HEK293 (cell line): ENCODE results near the gene SFXN2.

Source experiments
- CTCF ChIA-PET: fragments of 350-600 bp; formaldehyde crosslinking; extraction: SDS; loops from one replicate; lab custom pipeline; 2021; ENCODE audit warnings: antibody characterized with exemption; lab: Yijun Ruan, JAX
- POLR2A ChIA-PET: fragments of 300-600 bp; formaldehyde crosslinking; extraction: SDS; loops from one replicate; lab custom pipeline; 2020; ENCODE audit warnings: antibody characterized with exemption, inconsistent platforms; lab: Yijun Ruan, JAX
- H3K27ac ChIP-seq: fragments of 200-500 bp; sonication (Bioruptor generic); 2 replicates; pipeline ENCODE4 v1.5.1; 2014; ENCODE audit warnings: low read depth, low read length, control low read depth, inconsistent platforms; ENCODE audit errors: extremely low read depth
- H3K36me3 ChIP-seq, 2 experiments: fragments of 200-500 bp in 1 of 2; sonication (Bioruptor generic) in 1 of 2; 1 replicate in 1 of 2; 2 replicates in 1 of 2; pipeline ENCODE4 v1.5.1; 2014 to 2017; ENCODE audit warnings: inconsistent platforms in 2 of 2, low read length in 2 of 2; ENCODE audit not compliant: control insufficient read depth in 2 of 2, insufficient read depth in 1 of 2
- H3K4me1 ChIP-seq: fragments of 200-500 bp; sonication (Bioruptor generic); 2 replicates; pipeline ENCODE4 v1.5.1; 2014; ENCODE audit warnings: mild to moderate bottlenecking, low read length, inconsistent platforms; ENCODE audit not compliant: control insufficient read depth, insufficient read depth
- H3K4me3 ChIP-seq: 2 replicates; pipeline ENCODE4 v1.5.1; 2011; ENCODE audit warnings: low read depth, mild to moderate bottlenecking, control low read depth, low read length, moderate library complexity
- H3K9me3 ChIP-seq: fragments of 200-500 bp; sonication (Bioruptor generic); 2 replicates; pipeline ENCODE4 v1.5.1; 2014; ENCODE audit warnings: low read depth, low read length, inconsistent platforms; ENCODE audit not compliant: control insufficient read depth, insufficient read depth
- EGR2 ChIP-seq: fragments of 450-650 bp; formaldehyde crosslinking; IDR thresholded peaks from 2 replicates; pipeline ENCODE4 v1.5.1; 2016; ENCODE audit warnings: low read depth, missing biosample characterization, missing genetic modification characterization
- FEZF1 ChIP-seq: fragments of 450-650 bp; formaldehyde crosslinking; IDR thresholded peaks from 2 replicates; pipeline ENCODE4 v1.5.1; 2016; ENCODE audit warnings: missing biosample characterization, missing genetic modification characterization
- GLIS2 ChIP-seq: fragments of 450-650 bp; formaldehyde crosslinking; IDR thresholded peaks from 2 replicates; pipeline ENCODE4 v1.5.1; 2016; ENCODE audit warnings: missing biosample characterization, missing genetic modification characterization
- HOXC10 ChIP-seq: sonication (generic); formaldehyde crosslinking; IDR thresholded peaks from 2 replicates; pipeline ENCODE4 v1.8.1; 2023; ENCODE audit warnings: mild to moderate bottlenecking, missing genetic modification reagents
- REPIN1 ChIP-seq: fragments of 450-650 bp; formaldehyde crosslinking; IDR thresholded peaks from 2 replicates; pipeline ENCODE4 v1.5.1; 2017; ENCODE audit warnings: missing biosample characterization, missing genetic modification characterization, low read depth
- ZBTB20 ChIP-seq: fragments of 450-650 bp; formaldehyde crosslinking; IDR thresholded peaks from 2 replicates; pipeline ENCODE4 v1.5.1; 2016; ENCODE audit warnings: missing biosample characterization, missing genetic modification characterization
- ZNF133 ChIP-seq: fragments of 450-650 bp; formaldehyde crosslinking; IDR thresholded peaks from 2 replicates; pipeline ENCODE4 v1.5.1; 2016; ENCODE audit warnings: missing biosample characterization, missing genetic modification characterization
- ZNF324 ChIP-seq: fragments of 450-650 bp; formaldehyde crosslinking; IDR thresholded peaks from 2 replicates; pipeline ENCODE4 v1.5.1; 2016; ENCODE audit warnings: missing biosample characterization, missing genetic modification characterization
- ZNF37A ChIP-seq: fragments of 450-650 bp; IDR thresholded peaks from 2 replicates; pipeline ENCODE4 v1.5.1; 2018; ENCODE audit warnings: missing biosample characterization, missing genetic modification characterization
- ZNF394 ChIP-seq: fragments of 450-650 bp; formaldehyde crosslinking; IDR thresholded peaks from 2 replicates; pipeline ENCODE4 v1.5.1; 2016; ENCODE audit warnings: missing biosample characterization, missing genetic modification characterization, mild to moderate bottlenecking, moderate library complexity, borderline replicate concordance
- ZNF423 ChIP-seq: fragments of 450-650 bp; formaldehyde crosslinking; IDR thresholded peaks from 2 replicates; pipeline ENCODE4 v1.5.1; 2016; ENCODE audit warnings: missing biosample characterization, missing genetic modification characterization
- ZNF558 ChIP-seq: fragments of 450-650 bp; formaldehyde crosslinking; IDR thresholded peaks from 2 replicates; pipeline ENCODE4 v1.5.1; 2016; ENCODE audit warnings: missing biosample characterization, missing genetic modification characterization
- ZNF664 ChIP-seq: fragments of 450-650 bp; formaldehyde crosslinking; IDR thresholded peaks from 2 replicates; pipeline ENCODE4 v1.5.1; 2016; ENCODE audit warnings: missing biosample characterization, missing genetic modification characterization
- ZNF776 ChIP-seq: fragments of 450-650 bp; formaldehyde crosslinking; IDR thresholded peaks from 2 replicates; pipeline ENCODE4 v1.5.0; 2017; ENCODE audit warnings: missing biosample characterization, missing genetic modification characterization, borderline replicate concordance
- ZSCAN23 ChIP-seq: fragments of 450-650 bp; formaldehyde crosslinking; IDR thresholded peaks from 2 replicates; pipeline ENCODE4 v1.5.1; 2016; ENCODE audit warnings: missing biosample characterization, missing genetic modification characterization
- TF ChIP-seq, protein P1 (sequence below): fragments of 450-650 bp; formaldehyde crosslinking; IDR thresholded peaks from 2 replicates; pipeline ENCODE4 v1.5.1; 2016; ENCODE audit warnings: missing biosample characterization, missing genetic modification characterization, borderline replicate concordance
- TF ChIP-seq, protein P2 (sequence below): fragments of 450-650 bp; formaldehyde crosslinking; optimal IDR thresholded peaks from 2 replicates; pipeline ENCODE3; 2016; ENCODE audit warnings: missing biosample characterization, mild to moderate bottlenecking, missing genetic modification characterization

The SFXN2 gene

DNA sequence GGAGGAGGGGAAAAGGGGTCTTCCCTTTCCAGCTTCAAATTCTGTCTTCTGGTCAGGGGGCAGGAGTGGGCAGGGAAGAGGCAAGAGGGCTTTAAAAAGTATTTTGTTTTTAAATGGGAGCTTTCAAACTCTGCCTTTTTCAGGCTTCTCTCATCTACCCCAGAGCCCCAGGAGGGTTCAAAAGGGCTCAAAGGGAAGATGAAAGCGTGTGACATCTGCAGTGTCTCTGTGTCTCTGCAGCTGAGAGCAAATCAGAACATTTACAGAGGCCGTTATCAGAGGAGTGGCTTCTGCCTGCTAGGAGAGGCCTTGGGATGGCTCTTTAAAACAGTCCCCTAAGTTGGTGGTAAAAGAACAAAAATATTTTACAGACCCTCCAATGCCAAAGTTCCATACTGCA is 39.9 kb upstream of the SFXN2 start (continued):
- TF ChIP-seq, protein P1, sequence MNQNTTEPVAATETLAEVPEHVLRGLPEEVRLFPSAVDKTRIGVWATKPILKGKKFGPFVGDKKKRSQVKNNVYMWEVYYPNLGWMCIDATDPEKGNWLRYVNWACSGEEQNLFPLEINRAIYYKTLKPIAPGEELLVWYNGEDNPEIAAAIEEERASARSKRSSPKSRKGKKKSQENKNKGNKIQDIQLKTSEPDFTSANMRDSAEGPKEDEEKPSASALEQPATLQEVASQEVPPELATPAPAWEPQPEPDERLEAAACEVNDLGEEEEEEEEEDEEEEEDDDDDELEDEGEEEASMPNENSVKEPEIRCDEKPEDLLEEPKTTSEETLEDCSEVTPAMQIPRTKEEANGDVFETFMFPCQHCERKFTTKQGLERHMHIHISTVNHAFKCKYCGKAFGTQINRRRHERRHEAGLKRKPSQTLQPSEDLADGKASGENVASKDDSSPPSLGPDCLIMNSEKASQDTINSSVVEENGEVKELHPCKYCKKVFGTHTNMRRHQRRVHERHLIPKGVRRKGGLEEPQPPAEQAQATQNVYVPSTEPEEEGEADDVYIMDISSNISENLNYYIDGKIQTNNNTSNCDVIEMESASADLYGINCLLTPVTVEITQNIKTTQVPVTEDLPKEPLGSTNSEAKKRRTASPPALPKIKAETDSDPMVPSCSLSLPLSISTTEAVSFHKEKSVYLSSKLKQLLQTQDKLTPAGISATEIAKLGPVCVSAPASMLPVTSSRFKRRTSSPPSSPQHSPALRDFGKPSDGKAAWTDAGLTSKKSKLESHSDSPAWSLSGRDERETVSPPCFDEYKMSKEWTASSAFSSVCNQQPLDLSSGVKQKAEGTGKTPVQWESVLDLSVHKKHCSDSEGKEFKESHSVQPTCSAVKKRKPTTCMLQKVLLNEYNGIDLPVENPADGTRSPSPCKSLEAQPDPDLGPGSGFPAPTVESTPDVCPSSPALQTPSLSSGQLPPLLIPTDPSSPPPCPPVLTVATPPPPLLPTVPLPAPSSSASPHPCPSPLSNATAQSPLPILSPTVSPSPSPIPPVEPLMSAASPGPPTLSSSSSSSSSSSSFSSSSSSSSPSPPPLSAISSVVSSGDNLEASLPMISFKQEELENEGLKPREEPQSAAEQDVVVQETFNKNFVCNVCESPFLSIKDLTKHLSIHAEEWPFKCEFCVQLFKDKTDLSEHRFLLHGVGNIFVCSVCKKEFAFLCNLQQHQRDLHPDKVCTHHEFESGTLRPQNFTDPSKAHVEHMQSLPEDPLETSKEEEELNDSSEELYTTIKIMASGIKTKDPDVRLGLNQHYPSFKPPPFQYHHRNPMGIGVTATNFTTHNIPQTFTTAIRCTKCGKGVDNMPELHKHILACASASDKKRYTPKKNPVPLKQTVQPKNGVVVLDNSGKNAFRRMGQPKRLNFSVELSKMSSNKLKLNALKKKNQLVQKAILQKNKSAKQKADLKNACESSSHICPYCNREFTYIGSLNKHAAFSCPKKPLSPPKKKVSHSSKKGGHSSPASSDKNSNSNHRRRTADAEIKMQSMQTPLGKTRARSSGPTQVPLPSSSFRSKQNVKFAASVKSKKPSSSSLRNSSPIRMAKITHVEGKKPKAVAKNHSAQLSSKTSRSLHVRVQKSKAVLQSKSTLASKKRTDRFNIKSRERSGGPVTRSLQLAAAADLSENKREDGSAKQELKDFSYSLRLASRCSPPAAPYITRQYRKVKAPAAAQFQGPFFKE (tag by site-specific recombination) = no peak
- no peak for TF ChIP-seq ZBTB20 (tag by site-specific recombination)

DNA sequence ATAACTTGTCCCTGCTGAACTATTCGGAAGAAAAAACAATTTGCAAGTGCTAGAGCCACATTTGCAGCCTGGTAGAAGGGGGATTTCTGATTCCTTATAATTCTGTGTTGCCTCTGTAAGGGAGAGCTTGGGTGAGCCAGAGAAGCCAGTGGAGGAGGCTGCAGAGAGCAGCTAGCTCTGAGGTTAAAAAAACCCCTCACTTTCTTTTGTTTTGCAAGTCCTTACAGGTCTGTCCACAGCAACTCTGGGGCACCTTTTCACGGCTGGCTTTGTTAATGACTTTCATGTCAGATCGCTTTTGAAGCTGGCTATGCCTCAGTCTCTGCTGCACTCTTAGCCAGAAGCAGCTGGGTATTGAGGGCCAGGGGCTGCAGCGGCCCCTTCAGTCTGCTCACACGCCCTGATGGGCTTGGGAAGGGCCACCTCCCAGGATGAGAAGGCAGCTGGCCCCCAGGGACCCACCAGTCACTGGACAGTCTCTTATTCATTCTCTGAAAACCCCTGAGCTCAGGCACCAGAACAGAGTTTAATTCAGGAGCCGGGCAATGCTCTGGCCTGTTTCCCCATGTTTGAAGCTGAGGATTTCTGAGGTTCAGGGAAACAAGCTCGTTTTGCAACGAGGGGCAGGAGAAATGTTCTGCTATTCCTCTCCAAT is 39.3 kb upstream of the SFXN2 start:
- H3K4me3 ChIP-seq = no peak overlapping the region
- ChIA-PET CTCF (interaction anchor here (0.6 to 7.2 kb wide), 3 partner anchors 9 to 543 kb away, joined by 3 to 57 read pairs (median 6); partner anchors contain the start of genes ARL3 and SFXN2), POLR2A (interaction anchor here (0.9 to 2.3 kb wide), 5 partner anchors 14 to 39 kb away, joined by 3 to 13 read pairs (median 7); partner anchors contain the start of genes ARL3 and SFXN2)
- no peaks in the 10 kb centered on the region for H3K9me3 ChIP-seq
- no peaks in the 10 kb centered on the region for H3K36me3 ChIP-seq
- TF ChIP-seq ZNF394 (tag by site-specific recombination) (no peak), ZNF558 (tag by site-specific recombination) (no peak), ZNF776 (no peak), ZNF324 (tag by site-specific recombination) (no peak), HOXC10 (no peak), GLIS2 (tag by site-specific recombination) (no peak), EGR2 (tag by site-specific recombination) (no peak), ZNF133 (tag by site-specific recombination) (no peak), FEZF1 (tag by site-specific recombination) (no peak), ZNF423 (tag by site-specific recombination) (no peak)
- TF ChIP-seq, protein P2, sequence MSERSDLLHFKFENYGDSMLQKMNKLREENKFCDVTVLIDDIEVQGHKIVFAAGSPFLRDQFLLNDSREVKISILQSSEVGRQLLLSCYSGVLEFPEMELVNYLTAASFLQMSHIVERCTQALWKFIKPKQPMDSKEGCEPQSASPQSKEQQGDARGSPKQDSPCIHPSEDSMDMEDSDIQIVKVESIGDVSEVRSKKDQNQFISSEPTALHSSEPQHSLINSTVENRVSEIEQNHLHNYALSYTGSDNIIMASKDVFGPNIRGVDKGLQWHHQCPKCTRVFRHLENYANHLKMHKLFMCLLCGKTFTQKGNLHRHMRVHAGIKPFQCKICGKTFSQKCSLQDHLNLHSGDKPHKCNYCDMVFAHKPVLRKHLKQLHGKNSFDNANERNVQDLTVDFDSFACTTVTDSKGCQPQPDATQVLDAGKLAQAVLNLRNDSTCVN (tag by site-specific recombination) = no peak
- H3K27ac ChIP-seq = no peak overlapping the region
- peaks cover 15% of the 10 kb centered on the region for H3K4me1 ChIP-seq

DNA sequence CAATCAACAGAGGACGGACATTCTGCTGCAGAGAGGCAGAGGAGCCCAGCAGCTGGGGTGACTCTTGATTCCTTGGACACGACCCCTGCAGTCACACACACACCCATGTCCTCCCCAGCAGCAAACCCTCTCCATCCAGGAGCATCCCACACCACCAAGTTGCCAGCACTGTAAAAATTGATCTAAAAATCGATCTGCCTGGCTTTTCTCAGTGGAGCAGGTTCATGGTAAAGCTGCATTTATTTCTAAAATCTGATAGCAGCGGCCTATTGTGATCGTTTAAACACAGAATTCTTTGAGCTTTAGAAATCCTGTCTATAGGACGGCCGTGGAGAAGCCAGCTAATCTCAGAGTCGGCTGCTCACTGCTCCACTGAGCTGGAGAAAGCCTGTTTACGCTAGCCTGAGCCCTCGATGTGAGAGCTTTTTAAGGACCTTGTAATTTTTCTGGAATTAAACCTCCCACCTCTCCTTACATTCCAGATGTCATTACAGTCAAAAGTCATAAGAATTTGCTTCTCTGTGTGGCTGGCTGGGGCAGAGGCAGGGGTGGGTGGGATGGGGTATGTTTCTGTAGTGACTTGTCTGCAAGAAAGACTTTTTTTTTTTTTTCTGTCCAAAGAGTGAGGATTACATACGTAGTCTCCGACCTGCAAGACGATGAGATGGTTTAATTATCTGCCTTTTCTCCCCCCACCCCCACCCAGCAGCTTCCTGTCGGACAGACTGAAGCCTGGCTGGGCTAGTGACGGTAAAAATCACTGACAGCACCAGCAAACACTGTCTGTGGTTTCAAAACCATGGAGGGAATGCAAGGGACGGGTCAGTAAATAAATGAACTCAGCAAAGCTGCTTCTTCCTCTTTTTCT is 38.5 kb upstream of the SFXN2 start:
- Histone ChIP-seq H3K4me1 (peaks cover 15% of the 10 kb centered on the region), H3K9me3 (no peaks in the 10 kb centered on the region), H3K36me3 (peaks cover 0 to 4% of the 10 kb centered on the region in 2 experiments; a peak in 1 of 3 replicates), H3K27ac (no peak overlapping the region), H3K4me3 (no peak overlapping the region)
- no peak for TF ChIP-seq ZNF664 (tag by site-specific recombination)
- TF ChIP-seq ZSCAN23 (tag by site-specific recombination) = no peak
- TF ChIP-seq, protein P1 (tag by site-specific recombination) = no peak
- no peak for TF ChIP-seq ZNF37A (tag by site-specific recombination)
- no peak for TF ChIP-seq REPIN1 (tag by site-specific recombination)
- TF ChIP-seq EGR2 (tag by site-specific recombination) = no peak
- ChIA-PET CTCF (interaction anchor here (0.6 to 7.2 kb wide), 9 partner anchors 10 to 1009 kb away, joined by 3 to 57 read pairs (median 3); partner anchors contain the start of genes ARL3 and SFXN2), POLR2A (interaction anchor here (0.7 to 2.3 kb wide), 7 partner anchors 15 to 199 kb away, joined by 3 to 13 read pairs (median 4); partner anchors contain the start of genes ARL3 and SFXN2)
